K562 (cell line): ENCODE results near the gene PIM3. TPM values are rescaled to one million over a fixed set of nuclear protein-coding genes. Genes with fewer than 3 reads are reported as not detected.

Experiments used
- BCOR ChIP-seq: fragments of 450-650 bp; IDR thresholded peaks from 2 replicates; pipeline ENCODE4 v1.6.1; 2016
- CCAR2 ChIP-seq: fragments of 200-400 bp; formaldehyde crosslinking; IDR thresholded peaks from 2 replicates; pipeline ENCODE4 v1.6.1; 2017; ENCODE audit warnings: mild to moderate bottlenecking, low read depth, low read length
- CREB1 ChIP-seq, 2 experiments: sonication (generic) in 1 of 2; formaldehyde crosslinking in 1 of 2; IDR thresholded peaks; 2 replicates each; pipeline versions ENCODE4 v1.6.1 to v1.8.0; 2012 to 2022; ENCODE audit warnings: inconsistent platforms in 1 of 2, mild to moderate bottlenecking in 1 of 2, missing genetic modification reagents in 1 of 2, moderate library complexity in 1 of 2
- CXXC5 ChIP-seq: fragments of 250-450 bp; sonication (Bioruptor Pico); IDR thresholded peaks from 2 replicates; pipeline ENCODE4 v1.8.0; 2022; ENCODE audit warnings: inconsistent platforms, mild to moderate bottlenecking, moderate library complexity
- HNRNPH1 ChIP-seq: fragments of 200-400 bp; formaldehyde crosslinking; optimal IDR thresholded peaks from 2 replicates; pipeline ENCODE3; 2017; ENCODE audit warnings: low read depth, mild to moderate bottlenecking, low read length, moderate library complexity
- MAFF ChIP-seq: IDR thresholded peaks from 2 replicates; pipeline ENCODE4 v1.6.1; 2012; ENCODE audit warnings: low read length, improper control_type of control experiment
- MYBL2 ChIP-seq, 2 experiments: fragments of 450-650 bp in 1 of 2; sonication (generic) in 1 of 2; formaldehyde crosslinking in 1 of 2; IDR thresholded peaks; 2 replicates each; pipeline versions ENCODE4 v1.6.1 to v1.8.1; 2017 to 2022; ENCODE audit warnings: borderline replicate concordance in 1 of 2, inconsistent platforms in 1 of 2, low read depth in 1 of 2, mild to moderate bottlenecking in 1 of 2, missing genetic modification reagents in 1 of 2, moderate library complexity in 1 of 2
- NR3C1 ChIP-seq: sonication (generic); formaldehyde crosslinking; IDR thresholded peaks from 2 replicates; pipeline ENCODE4 v1.8.1; 2022; ENCODE audit warnings: missing genetic modification reagents
- PYGO2 ChIP-seq: fragments of 450-650 bp; IDR thresholded peaks from 2 replicates; pipeline ENCODE4 v1.6.1; 2016; ENCODE audit warnings: mild to moderate bottlenecking, missing genetic modification characterization, moderate library complexity, missing compliant biosample characterization
- SRSF7 ChIP-seq: fragments of 200-400 bp; formaldehyde crosslinking; optimal IDR thresholded peaks from 2 replicates; pipeline ENCODE3; 2017; ENCODE audit warnings: mild to moderate bottlenecking, low read depth, low read length
- STAG1 ChIP-seq: sonication (generic); formaldehyde crosslinking; IDR thresholded peaks from 2 replicates; pipeline ENCODE4 v1.5.0; 2020; ENCODE audit warnings: missing genetic modification reagents, borderline replicate concordance
- ZBTB49 ChIP-seq: sonication (generic); formaldehyde crosslinking; IDR thresholded peaks from 2 replicates; pipeline ENCODE4 v1.8.0; 2022; ENCODE audit warnings: missing genetic modification reagents, mild to moderate bottlenecking, borderline replicate concordance
- ZNF174 ChIP-seq: fragments of 250-450 bp; sonication (Bioruptor Pico); IDR thresholded peaks from 2 replicates; pipeline ENCODE4 v1.4.0; 2020; ENCODE audit warnings: mild to moderate bottlenecking
- ZNF398 ChIP-seq: fragments of 250-450 bp; sonication (Bioruptor Pico); IDR thresholded peaks from 2 replicates; pipeline ENCODE4 v1.8.0; 2021; ENCODE audit warnings: moderate library complexity, mild to moderate bottlenecking, inconsistent platforms
- ZNF740 ChIP-seq, 3 experiments: fragments of 200-800 bp in 1 of 3; sonication (Bioruptor generic) in 1 of 3; sonication (generic) in 1 of 3; formaldehyde crosslinking in 1 of 3; IDR thresholded peaks; 2 replicates each; pipeline versions ENCODE4 v1.6.1 to v1.8.0; 2016 to 2022; ENCODE audit warnings: mild to moderate bottlenecking in 2 of 3, missing compliant biosample characterization in 2 of 3, missing genetic modification characterization in 2 of 3, missing genetic modification reagents in 1 of 3
- ZNF764 ChIP-seq: fragments of 250-450 bp; sonication (Bioruptor Pico); IDR thresholded peaks from 2 replicates; pipeline ENCODE4 v1.4.0; 2020; ENCODE audit warnings: low read depth, mild to moderate bottlenecking, moderate library complexity
- polyA plus RNA-seq, 8 experiments: library from polyadenylated mRNA; depleted of rRNA in 4 of 8; stranded (reverse) in 5 of 8; unstranded in 3 of 8; fragments of >200 nt; fragmentation: Nextera tagmentation in 2 of 8; fragmentation: Illumina TruSeq in 1 of 8; extraction: Ambion mirVana in 2 of 8; extraction: Trizol in 1 of 8; gene quantifications; 2 replicates each; pipeline versions ENCODE4 v1.2.1 to v1.2.3, GENCODE V29; 2011 to 2014; ENCODE audit warnings: inconsistent platforms in 1 of 8, missing spikeins in 1 of 8
- total RNA-seq, 7 experiments: library from RNA; depleted of rRNA in 6 of 7; stranded (reverse); fragments of >200 nt in 6 of 7; fragmentation: Illumina TruSeq in 2 of 7; extraction: Trizol in 2 of 7; gene quantifications; 2 replicates each; pipeline versions ENCODE4 v1.2.1 to v1.2.3, GENCODE V29; 2011 to 2021; ENCODE audit warnings: low replicate concordance in 1 of 7

Gene PIM3
- total and polyA plus RNA-seq, 9 of the 15 experiments (the other 6 are each of a cell fraction or from before 2014, with no cell fraction given), result 0.24 to 40.5 (median 5.3) TPM

- TF ChIP-seq ZNF740 (CRISPR knock-in tag; IDR thresholded peaks at IDR 0.05) (no peak), ZNF740 (tag; IDR thresholded peaks at IDR 0.05) (no peak), NR3C1 (CRISPR knock-in tag) (no peak), STAG1 (CRISPR knock-in tag) (no peak), ZBTB49 (CRISPR knock-in tag) (no peak), ZNF174 (CRISPR knock-in tag) (no peak), CCAR2 (no peak), HNRNPH1 (no peak), ZNF764 (no peak), SRSF7 (no peak), PYGO2 (tag) (no peak), ZNF398 (no peak), BCOR (no peak), MYBL2 (IDR thresholded peaks at IDR 0.05; ENCODE audit: low read depth) (no peak), MYBL2 (CRISPR knock-in tag; IDR thresholded peaks at IDR 0.05; ENCODE audit: borderline replicate concordance) (no peak), CREB1 (IDR thresholded peaks at IDR 0.05) (peak; percentile 40), CREB1 (CRISPR knock-in tag; IDR thresholded peaks at IDR 0.05) (no peak; the same call in 1 of the 2 replicates), MAFF (no peak), CXXC5 (CRISPR knock-in tag) (peak; percentile 80)
Measured at GRCh38 chr22:49917974-49918910, 42.3 kb upstream of the PIM3 start, which contains the start of the genes ALG12 and CRELD2 (continued).
